Duodenal mucosa (tissue), 2 donors: ENCODE measurements around the gene GALNT10.
A peak's percentile ranks its signal among the peaks of the same experiment; 100 is the strongest.
"Not testable (repeated sequence)": the region's sequence is repeated elsewhere in the genome, so short reads cannot be mapped to it uniquely, and the experiment has no call there.

Experiments used
- H3K27ac ChIP-seq: one replicate; pipeline ENCODE4 v1.7.0; 2013; ENCODE audit warnings: low read depth, low read length
- H3K27me3 ChIP-seq, 2 donors: one replicate each; pipeline ENCODE4 v1.7.0; 2013; ENCODE audit warnings: low read length in 2 of 2, control low read depth in 1 of 2; ENCODE audit not compliant: insufficient read depth in 2 of 2, control insufficient read depth in 1 of 2
- H3K36me3 ChIP-seq, 2 donors: one replicate each; pipeline ENCODE4 v1.7.0; 2013; ENCODE audit warnings: low read length in 2 of 2, control low read depth in 1 of 2; ENCODE audit not compliant: insufficient read depth in 2 of 2, control insufficient read depth in 1 of 2
- H3K4me1 ChIP-seq, 2 donors: one replicate each; pipeline ENCODE4 v1.7.0; 2013; ENCODE audit warnings: low read length in 2 of 2, control low read depth in 1 of 2; ENCODE audit not compliant: insufficient read depth in 2 of 2, control insufficient read depth in 1 of 2
- H3K4me3 ChIP-seq, 2 donors: one replicate each; pipeline ENCODE4 v1.7.0; 2013; ENCODE audit warnings: low read length in 2 of 2, low read depth in 1 of 2
- H3K9ac ChIP-seq, 2 donors: one replicate each; pipeline ENCODE4 v1.7.0; 2013; ENCODE audit warnings: low read length in 2 of 2, low read depth in 1 of 2
- H3K9me3 ChIP-seq, 2 donors: one replicate each; pipeline ENCODE4 v1.7.0; 2013; ENCODE audit warnings: low read length in 2 of 2, control low read depth in 1 of 2; ENCODE audit not compliant: control insufficient read depth in 1 of 2

The GALNT10 gene

GRCh38 chr5:154190595-154191304, at the start of gene GALNT10:
TSS of gene GALNT10 (plus strand) at chr5:154190733. CDS start at chr5:154190867, 134 bp downstream.
- peaks cover 20 to 27% of the 10 kb centered on the region in 2 donors for H3K4me1 ChIP-seq

GRCh38 chr5:154141745-154142221, 48.8 kb upstream of the GALNT10 start:
- Histone ChIP-seq H3K4me3 (no peak overlapping the region), H3K27me3 (peaks cover 0 to 3% of the 10 kb centered on the region in 2 donors), H3K36me3 (no peaks in the 10 kb centered on the region), H3K4me1 (no peaks in the 10 kb centered on the region), H3K9ac (no peak overlapping the region), H3K9me3 (no peaks in the 10 kb centered on the region), H3K27ac (no peak overlapping the region)

More at GRCh38 chr5:154190595-154191304, at the start of gene GALNT10:
- H3K27me3 ChIP-seq, result no peaks in the 10 kb centered on the region
- H3K27ac ChIP-seq, result peak within 1 kb of the TSS; percentile 37
- H3K9me3 ChIP-seq, result no peaks in the 10 kb centered on the region
- peak within 1 kb of the TSS; percentile 63 to 70 for H3K9ac ChIP-seq
- H3K36me3 ChIP-seq, result no peaks in the 10 kb centered on the region
- H3K4me3 ChIP-seq, result peak within 1 kb of the TSS; percentile 74 to 92

- peaks cover 0 to 3% of the 10 kb centered on the region in 2 donors for H3K27me3 ChIP-seq
- no peak overlapping the region for H3K4me3 ChIP-seq
- no peak overlapping the region for H3K9ac ChIP-seq
- no peak overlapping the region for H3K27ac ChIP-seq
- no peaks in the 10 kb centered on the region for H3K4me1 ChIP-seq
- H3K9me3 ChIP-seq, result no peaks in the 10 kb centered on the region
- no peaks in the 10 kb centered on the region for H3K36me3 ChIP-seq
These were observed 47.3 kb upstream of the GALNT10 start for GRCh38 chr5:154143211-154143641.

GRCh38 chr5:154145268-154145667, 45.3 kb upstream of the GALNT10 start:
- no peak overlapping the region for H3K27ac ChIP-seq
- H3K4me3 ChIP-seq, result no peak overlapping the region
- no peaks in the 10 kb centered on the region for H3K36me3 ChIP-seq
- no peak overlapping the region for H3K9ac ChIP-seq
- H3K4me1 ChIP-seq, result no peaks in the 10 kb centered on the region
- H3K27me3 ChIP-seq, result peaks cover 0 to 3% of the 10 kb centered on the region in 2 donors
- no peaks in the 10 kb centered on the region for H3K9me3 ChIP-seq

GRCh38 chr5:154146409-154146808, 44.1 kb upstream of the GALNT10 start:
- no peaks in the 10 kb centered on the region for H3K4me1 ChIP-seq
- H3K9me3 ChIP-seq, result no peaks in the 10 kb centered on the region
- H3K27ac ChIP-seq, result no peak overlapping the region
- no peak overlapping the region for H3K9ac ChIP-seq
- H3K36me3 ChIP-seq, result no peaks in the 10 kb centered on the region
- no peak overlapping the region for H3K4me3 ChIP-seq
- peaks cover 0 to 3% of the 10 kb centered on the region in 2 donors for H3K27me3 ChIP-seq

- Histone ChIP-seq H3K27me3 (peaks cover 0 to 3% of the 10 kb centered on the region in 2 donors), H3K4me1 (no peaks in the 10 kb centered on the region), H3K36me3 (no peaks in the 10 kb centered on the region)
These were observed 42.9 kb upstream of the GALNT10 start for GRCh38 chr5:154147666-154148065.

GRCh38 chr5:154150471-154150870, 40.1 kb upstream of the GALNT10 start:
- H3K4me3 ChIP-seq, H3K27me3 ChIP-seq, H3K9ac ChIP-seq, H3K27ac ChIP-seq, H3K9me3 ChIP-seq, H3K4me1 ChIP-seq, H3K36me3 ChIP-seq: not testable (repeated sequence)

More at GRCh38 chr5:154147666-154148065, 42.9 kb upstream of the GALNT10 start:
- no peak overlapping the region for H3K4me3 ChIP-seq
- H3K9me3 ChIP-seq, result no peaks in the 10 kb centered on the region
- no peak overlapping the region for H3K9ac ChIP-seq
- H3K27ac ChIP-seq, result no peak overlapping the region

GRCh38 chr5:154157483-154158378, 32.8 kb upstream of the GALNT10 start:
- no peak overlapping the region for H3K9ac ChIP-seq
- H3K27me3 ChIP-seq, result no peaks in the 10 kb centered on the region
- no peaks in the 10 kb centered on the region for H3K4me1 ChIP-seq
- no peaks in the 10 kb centered on the region for H3K36me3 ChIP-seq
- no peaks in the 10 kb centered on the region for H3K9me3 ChIP-seq
- no peak overlapping the region for H3K27ac ChIP-seq
- no peak overlapping the region for H3K4me3 ChIP-seq

- no peaks in the 10 kb centered on the region for H3K4me1 ChIP-seq
- H3K36me3 ChIP-seq, result no peaks in the 10 kb centered on the region
- no peak overlapping the region for H3K9ac ChIP-seq
- no peak overlapping the region for H3K27ac ChIP-seq
- no peaks in the 10 kb centered on the region for H3K27me3 ChIP-seq
- no peak overlapping the region for H3K4me3 ChIP-seq
- no peaks in the 10 kb centered on the region for H3K9me3 ChIP-seq
These were observed 32.2 kb upstream of the GALNT10 start for GRCh38 chr5:154158379-154158737.

- Histone ChIP-seq H3K9me3 (no peaks in the 10 kb centered on the region), H3K27me3 (no peaks in the 10 kb centered on the region), H3K9ac (no peak overlapping the region), H3K36me3 (no peaks in the 10 kb centered on the region), H3K4me3 (no peak overlapping the region), H3K4me1 (no peaks in the 10 kb centered on the region), H3K27ac (no peak overlapping the region)
These were observed 31.2 kb upstream of the GALNT10 start for GRCh38 chr5:154159343-154159742.
